ENCODE data around the gene UBR4. TPM values are rescaled to one million over a fixed set of nuclear protein-coding genes. Genes with fewer than 3 reads are reported as not detected.

The UBR4 gene
- total RNA-seq, 4 donors from 2014 or later = 132 to 268 (median 170) TPM

DNA sequence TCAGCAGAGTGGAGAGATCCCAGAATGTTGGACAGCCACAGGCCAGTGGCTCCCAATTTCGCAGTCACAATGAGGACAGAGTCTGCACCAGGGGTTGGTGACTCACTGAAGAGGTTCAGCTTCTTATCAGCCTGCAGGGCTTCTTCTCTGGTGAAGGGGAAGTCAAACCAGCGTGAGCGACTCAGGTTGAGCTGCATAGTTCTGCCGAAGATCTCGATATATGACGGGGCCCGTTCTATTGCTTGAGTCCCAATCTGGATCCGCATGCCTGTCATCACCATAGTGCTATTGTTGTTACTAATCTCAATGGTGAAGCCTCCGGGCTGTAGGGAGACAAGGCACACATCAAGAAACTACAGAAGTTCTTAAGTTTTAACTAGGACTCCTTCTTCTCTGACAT, 58.5 kb downstream of the UBR4 start:
- WGBS = 93% methylated on average over 9 of the region's 9 CpGs
- no peak for DNase-seq (ENCODE audit: extremely low spot score)
- Histone ChIP-seq H3K9me3 (no peaks in the 10 kb centered on the region), H3K36me3 (peaks cover 100% of the 10 kb centered on the region in 4 donors), H3K27ac (replicated peaks in 1 of 4) (no peak overlapping the region), H3K27me3 (no peaks in the 10 kb centered on the region), H3K4me1 (peaks cover 0 to 13% (median 3%) of the 10 kb centered on the region in 4 donors), H3K4me3 (no peak overlapping the region)
- intact Hi-C loops (cut with DNase I) = no loop called here
- TF ChIP-seq POLR2A (IDR thresholded peaks at IDR 0.05; ENCODE audit: low read depth) (no peak), EP300 (IDR thresholded peaks at IDR 0.05) (no peak), POLR2AphosphoS5 (IDR thresholded peaks at IDR 0.05) (no peak)
- TF ChIP-seq, protein P1, sequence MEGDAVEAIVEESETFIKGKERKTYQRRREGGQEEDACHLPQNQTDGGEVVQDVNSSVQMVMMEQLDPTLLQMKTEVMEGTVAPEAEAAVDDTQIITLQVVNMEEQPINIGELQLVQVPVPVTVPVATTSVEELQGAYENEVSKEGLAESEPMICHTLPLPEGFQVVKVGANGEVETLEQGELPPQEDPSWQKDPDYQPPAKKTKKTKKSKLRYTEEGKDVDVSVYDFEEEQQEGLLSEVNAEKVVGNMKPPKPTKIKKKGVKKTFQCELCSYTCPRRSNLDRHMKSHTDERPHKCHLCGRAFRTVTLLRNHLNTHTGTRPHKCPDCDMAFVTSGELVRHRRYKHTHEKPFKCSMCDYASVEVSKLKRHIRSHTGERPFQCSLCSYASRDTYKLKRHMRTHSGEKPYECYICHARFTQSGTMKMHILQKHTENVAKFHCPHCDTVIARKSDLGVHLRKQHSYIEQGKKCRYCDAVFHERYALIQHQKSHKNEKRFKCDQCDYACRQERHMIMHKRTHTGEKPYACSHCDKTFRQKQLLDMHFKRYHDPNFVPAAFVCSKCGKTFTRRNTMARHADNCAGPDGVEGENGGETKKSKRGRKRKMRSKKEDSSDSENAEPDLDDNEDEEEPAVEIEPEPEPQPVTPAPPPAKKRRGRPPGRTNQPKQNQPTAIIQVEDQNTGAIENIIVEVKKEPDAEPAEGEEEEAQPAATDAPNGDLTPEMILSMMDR (IDR thresholded peaks at IDR 0.05) = no peak

DNA sequence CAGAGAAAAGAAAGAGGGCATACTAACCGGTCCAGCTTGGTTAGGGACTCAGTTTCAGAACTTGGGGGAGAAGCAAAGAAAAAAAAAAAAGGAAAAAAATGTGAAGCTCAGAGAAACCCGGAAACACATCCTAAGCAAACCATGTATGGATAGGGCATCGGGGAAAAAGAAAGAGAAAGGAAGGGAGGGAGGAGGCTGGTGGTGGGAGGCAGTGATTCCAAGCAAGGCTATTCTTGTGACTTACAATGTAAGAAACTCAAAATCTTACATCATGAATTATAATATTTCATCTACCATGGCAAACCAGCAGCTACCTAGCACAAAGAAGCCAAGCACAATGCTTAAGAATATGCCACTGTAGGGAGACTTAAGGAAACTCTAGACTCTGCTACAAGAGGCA, 60.3 kb downstream of the UBR4 start:
- no peak overlapping the region for H3K27ac ChIP-seq (replicated peaks in 1 of 4)
- peaks cover 0 to under 1% (median 0%) of the 10 kb centered on the region in 4 donors for H3K4me1 ChIP-seq
- H3K9me3 ChIP-seq = no peaks in the 10 kb centered on the region
- 80% methylated on average over 3 of the region's 3 CpGs for WGBS
- intact Hi-C loops (cut with DNase I) = no loop called here
- no peak overlapping the region for H3K4me3 ChIP-seq
- H3K36me3 ChIP-seq = peaks cover 100% of the 10 kb centered on the region in 4 donors
- DNase-seq (ENCODE audit: extremely low spot score) = no peak
- no peak for TF ChIP-seq EP300 (IDR thresholded peaks at IDR 0.05)
- TF ChIP-seq POLR2AphosphoS5 (IDR thresholded peaks at IDR 0.05) = no peak
- no peak for TF ChIP-seq POLR2A (IDR thresholded peaks at IDR 0.05; ENCODE audit: low read depth)
- TF ChIP-seq, protein P1 (IDR thresholded peaks at IDR 0.05) = no peak
- H3K27me3 ChIP-seq = no peaks in the 10 kb centered on the region

DNA sequence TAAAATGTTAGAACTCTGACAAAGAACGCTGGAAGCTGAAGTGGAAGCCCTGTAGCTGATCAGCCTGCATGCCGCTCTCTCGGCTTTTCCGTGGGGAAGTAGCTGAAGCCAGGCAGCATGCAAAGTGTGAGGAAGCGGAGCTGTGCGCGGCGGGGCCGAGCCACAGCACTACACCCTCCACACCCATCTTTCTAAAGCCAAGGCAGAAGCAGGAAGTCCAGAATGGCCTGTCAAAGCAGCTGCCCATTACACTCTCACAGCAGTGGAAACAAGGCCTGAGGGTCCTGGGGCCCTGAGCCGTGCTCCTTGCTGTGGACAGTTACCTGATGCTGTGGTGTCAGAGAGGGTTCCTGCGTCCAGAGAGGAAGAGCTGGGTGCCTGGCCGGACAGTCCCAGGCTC, 69.6 kb downstream of the UBR4 start:
- WGBS = 85% methylated on average over 11 of the region's 12 CpGs
- Histone ChIP-seq H3K36me3 (peaks cover 88 to 100% (median 94%) of the 10 kb centered on the region in 4 donors), H3K4me1 (peaks cover 0 to 8% (median 0%) of the 10 kb centered on the region in 4 donors), H3K27me3 (no peaks in the 10 kb centered on the region), H3K27ac (replicated peaks in 1 of 4) (peak overlapping the region in 1 of 4 donors; percentile 22), H3K4me3 (no peak overlapping the region), H3K9me3 (no peaks in the 10 kb centered on the region)
- intact Hi-C loops (cut with DNase I) = no loop called here
- no peak for TF ChIP-seq POLR2A (IDR thresholded peaks at IDR 0.05; ENCODE audit: low read depth)
- peak in 1 of 2 donors; percentile 10 for TF ChIP-seq POLR2AphosphoS5 (IDR thresholded peaks at IDR 0.05)
- DNase-seq (ENCODE audit: extremely low spot score) = no peak

DNA sequence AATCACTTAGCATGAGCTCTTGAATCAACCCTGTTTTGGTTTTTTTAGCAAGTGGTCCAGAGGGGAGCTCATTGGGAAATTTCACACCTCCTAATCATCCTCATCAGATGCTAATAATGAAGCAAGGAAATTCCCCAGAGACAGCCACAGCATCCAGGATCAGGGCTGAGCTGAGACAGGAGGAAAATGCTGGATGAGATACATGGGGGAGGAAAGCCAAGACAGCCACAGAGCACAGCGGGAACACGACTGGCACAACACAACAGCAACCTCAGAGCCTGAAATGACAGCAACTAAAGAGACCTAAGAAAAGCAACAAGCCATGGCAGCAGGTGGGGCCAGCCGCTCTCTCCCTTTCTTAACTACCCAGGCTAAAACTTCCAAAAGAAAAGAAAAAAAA, 70.4 kb downstream of the UBR4 start:
- TF ChIP-seq POLR2A (IDR thresholded peaks at IDR 0.05; ENCODE audit: low read depth) (no peak), EP300 (IDR thresholded peaks at IDR 0.05) (no peak), POLR2AphosphoS5 (IDR thresholded peaks at IDR 0.05) (no peak)
- TF ChIP-seq, protein P1 (IDR thresholded peaks at IDR 0.05) = no peak
- no peak overlapping the region for H3K27ac ChIP-seq (replicated peaks in 1 of 4)
- no peaks in the 10 kb centered on the region for H3K27me3 ChIP-seq
- DNase-seq (ENCODE audit: extremely low spot score) = no peak
- peaks cover 0 to 8% (median 0%) of the 10 kb centered on the region in 4 donors for H3K4me1 ChIP-seq
- 58% methylated on average over 3 of the region's 3 CpGs for WGBS
- H3K9me3 ChIP-seq = no peaks in the 10 kb centered on the region
- no peak overlapping the region for H3K4me3 ChIP-seq
- intact Hi-C loops (cut with DNase I) = no loop called here
- H3K36me3 ChIP-seq = peaks cover 84 to 100% (median 94%) of the 10 kb centered on the region in 4 donors

DNA sequence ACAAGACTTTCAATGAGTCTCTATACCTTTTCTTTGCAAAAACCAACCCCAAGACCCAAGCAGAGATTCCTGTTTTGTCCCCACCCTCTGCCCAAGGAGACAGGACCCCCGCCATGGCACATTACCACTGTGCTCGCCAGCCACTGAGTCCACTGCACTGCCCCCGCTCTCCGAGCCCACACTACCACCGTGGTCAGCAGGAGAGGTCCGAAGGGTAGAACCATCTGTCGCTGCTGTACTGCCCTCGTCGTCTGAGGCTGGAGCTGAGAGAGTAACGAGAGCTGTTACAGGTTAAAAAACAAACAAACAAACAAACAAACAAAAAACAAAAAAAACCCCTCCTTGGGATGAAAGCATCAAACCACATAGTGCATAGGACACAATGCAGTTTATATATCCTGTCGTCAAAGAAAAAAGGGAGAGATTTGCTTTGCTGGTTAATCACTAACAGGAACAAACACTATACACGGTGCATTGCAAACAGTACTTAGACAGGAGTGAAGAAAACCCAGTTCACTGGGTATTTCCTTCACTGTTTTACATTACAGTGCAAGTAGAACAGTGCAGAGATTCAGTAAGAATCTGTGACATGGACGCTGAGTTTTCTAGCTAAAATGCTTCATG, 71.0 kb downstream of the UBR4 start:
- Histone ChIP-seq H3K4me3 (no peak overlapping the region), H3K27ac (replicated peaks in 1 of 4) (no peak overlapping the region), H3K27me3 (no peaks in the 10 kb centered on the region), H3K4me1 (peaks cover 0 to 8% (median 0%) of the 10 kb centered on the region in 4 donors), H3K36me3 (peaks cover 84 to 100% (median 94%) of the 10 kb centered on the region in 4 donors), H3K9me3 (no peaks in the 10 kb centered on the region)
- intact Hi-C loops (cut with DNase I) = no loop called here
- no peak for DNase-seq (ENCODE audit: extremely low spot score)
- WGBS = 73% methylated on average over 13 of the region's 13 CpGs
- TF ChIP-seq EP300 (IDR thresholded peaks at IDR 0.05) (no peak), POLR2AphosphoS5 (IDR thresholded peaks at IDR 0.05) (no peak), POLR2A (IDR thresholded peaks at IDR 0.05; ENCODE audit: low read depth) (no peak)
- TF ChIP-seq, protein P1 (IDR thresholded peaks at IDR 0.05) = no peak

Data from esophagus muscularis mucosa (tissue), 4 donors.